Femur (tissue), 1 donor: ENCODE results near the gene WDR74.
"Not testable (repeated sequence)": the region's sequence is repeated elsewhere in the genome, so short reads cannot be mapped to it uniquely, and the experiment has no call there.

Experiments used
- DNase-seq: peaks from one replicate; pipeline ENCODE4 v3.0.0-alpha.2; 2017

The WDR74 gene

GRCh38 chr11:62859281-62859703 is 19.9 kb upstream of the WDR74 start:
- DNase-seq, result not testable (repeated sequence)

- DNase-seq, result no peak
Observed at GRCh38 chr11:62858201-62858600, 18.8 kb upstream of the WDR74 start.

- DNase-seq, result no peak
Observed at GRCh38 chr11:62857541-62857982, 18.2 kb upstream of the WDR74 start.

- DNase-seq, result no peak
Observed at GRCh38 chr11:62856333-62856895, 17.0 kb upstream of the WDR74 start.

GRCh38 chr11:62855571-62856332 is 16.4 kb upstream of the WDR74 start:
- peak; percentile 97 for DNase-seq

- no peak for DNase-seq
Observed at GRCh38 chr11:62854825-62855570, 15.6 kb upstream of the WDR74 start.

- no peak for DNase-seq
Observed at GRCh38 chr11:62854013-62854824, 14.8 kb upstream of the WDR74 start.

GRCh38 chr11:62853279-62853965 is 14.0 kb upstream of the WDR74 start:
- no peak for DNase-seq

GRCh38 chr11:62852523-62853188 is 13.3 kb upstream of the WDR74 start:
- DNase-seq, result no peak

- DNase-seq, result no peak
Observed at GRCh38 chr11:62851807-62852522, 12.6 kb upstream of the WDR74 start.

GRCh38 chr11:62850911-62851806 is 11.8 kb upstream of the WDR74 start:
- no peak for DNase-seq

- DNase-seq, result no peak
Observed at GRCh38 chr11:62847767-62848314, 8.5 kb upstream of the WDR74 start.

- no peak for DNase-seq
Observed at GRCh38 chr11:62846177-62846576, 6.8 kb upstream of the WDR74 start.

- no peak for DNase-seq
Observed at GRCh38 chr11:62844154-62844553, 4.8 kb upstream of the WDR74 start.

- DNase-seq, result no peak
Observed at GRCh38 chr11:62843466-62843865, 4.1 kb upstream of the WDR74 start.

GRCh38 chr11:62842891-62843290 is 3.5 kb upstream of the WDR74 start:
- DNase-seq, result not testable (repeated sequence)

GRCh38 chr11:62842171-62842741 is 2.9 kb upstream of the WDR74 start:
- DNase-seq, result peak; percentile 67

GRCh38 chr11:62841361-62842170 is 2.2 kb upstream of the WDR74 start:
- peak; percentile 94 for DNase-seq
